IMR-90 (cell line): ENCODE measurements around the gene DUSP11. TPM values are rescaled to one million over a fixed set of nuclear protein-coding genes. Genes with fewer than 3 reads are reported as not detected.

Source experiments
- ATAC-seq: fragments of 200-7000 bp; cut with Tn5 transposase; 2 replicates; pipeline ENCODE4 v1.9.1; 2020; ENCODE audit warnings: low read depth, mild to moderate bottlenecking, moderate library complexity
- BruUV-seq: library from RNA; stranded (reverse); fragments of 400-500 nt; replicated peaks from 2 replicates; lab custom pipeline; 2021; lab: Mats Ljungman, UMichigan
- CTCF ChIA-PET: fragments of 300-600 bp; formaldehyde crosslinking; extraction: SDS; loops from one replicate; lab custom pipeline; 2021; ENCODE audit warnings: antibody characterized with exemption; lab: Yijun Ruan, JAX
- POLR2A ChIA-PET: fragments of 300-600 bp; sonication (Branson Sonifier 250); formaldehyde crosslinking; loops from one replicate; lab custom pipeline; 2022; ENCODE audit warnings: antibody characterized with exemption; ENCODE audit not compliant: unreplicated experiment; lab: Charles Lee
- DNase-seq: peaks from one replicate; pipeline ENCODE4 v3.0.0; 2013
- H2AFZ ChIP-seq: replicated peaks from 2 replicates; pipeline ENCODE3; 2013; ENCODE audit warnings: low read length, mild to moderate bottlenecking; ENCODE audit not compliant: poor library complexity
- H2AK5ac ChIP-seq: 2 replicates; pipeline ENCODE4 v1.6.1; 2013; ENCODE audit warnings: low read depth, low read length, inconsistent platforms
- H2AK9ac ChIP-seq: replicated peaks from 2 replicates; pipeline ENCODE3; 2013; ENCODE audit warnings: mild to moderate bottlenecking, low read depth, low read length, moderate library complexity; ENCODE audit not compliant: poor library complexity
- H2BK120ac ChIP-seq: 2 replicates; pipeline ENCODE4 v1.6.1; 2013; ENCODE audit warnings: low read depth, low read length, inconsistent platforms
- H2BK15ac ChIP-seq: 3 replicates; pipeline ENCODE4 v1.6.1; 2013; ENCODE audit warnings: low read depth, low read length, inconsistent platforms
- H2BK20ac ChIP-seq: 2 replicates; pipeline ENCODE4 v1.6.1; 2013; ENCODE audit warnings: low read depth, mild to moderate bottlenecking, inconsistent platforms, low read length, moderate library complexity
- H2BK5ac ChIP-seq: 2 replicates; pipeline ENCODE4 v1.6.1; 2013; ENCODE audit warnings: mild to moderate bottlenecking, low read depth, low read length, inconsistent platforms; ENCODE audit not compliant: poor library complexity, severe bottlenecking
- H3K14ac ChIP-seq: replicated peaks from 2 replicates; pipeline ENCODE4 v1.6.1; 2013; ENCODE audit warnings: low read depth, low read length, inconsistent platforms
- H3K18ac ChIP-seq: 2 replicates; pipeline ENCODE4 v1.6.1; 2013; ENCODE audit warnings: low read depth, low read length, control low read depth
- H3K23ac ChIP-seq: 2 replicates; pipeline ENCODE4 v1.6.1; 2013; ENCODE audit warnings: low read depth, low read length, inconsistent platforms
- H3K27ac ChIP-seq: 2 replicates; pipeline ENCODE4 v1.5.1; 2013; ENCODE audit warnings: mild to moderate bottlenecking, control low read depth, low read length; ENCODE audit not compliant: insufficient read depth
- H3K27me3 ChIP-seq: 2 replicates; pipeline ENCODE4 v1.6.1; 2013; ENCODE audit warnings: low read length; ENCODE audit not compliant: control insufficient read depth, insufficient read depth
- H3K36me3 ChIP-seq: 2 replicates; pipeline ENCODE4 v1.6.1; 2013; ENCODE audit warnings: low read length, mixed read lengths; ENCODE audit not compliant: control insufficient read depth, insufficient read depth
- H3K4ac ChIP-seq: 2 replicates; pipeline ENCODE4 v1.6.1; 2013; ENCODE audit warnings: low read depth, low read length, inconsistent platforms
- H3K4me1 ChIP-seq: 2 replicates; pipeline ENCODE4 v1.6.1; 2013; ENCODE audit warnings: low read length, mixed read lengths; ENCODE audit not compliant: control insufficient read depth, insufficient read depth
- H3K4me2 ChIP-seq: 2 replicates; pipeline ENCODE4 v1.6.1; 2013; ENCODE audit warnings: low read depth, mild to moderate bottlenecking, control low read depth, low read length, moderate library complexity
- H3K4me3 ChIP-seq: 2 replicates; pipeline ENCODE4 v1.5.1; 2013; ENCODE audit warnings: low read depth, mild to moderate bottlenecking, control low read depth, low read length, moderate library complexity; ENCODE audit not compliant: insufficient read depth
- H3K56ac ChIP-seq: 2 replicates; pipeline ENCODE4 v1.6.1; 2013; ENCODE audit warnings: low read length, inconsistent platforms; ENCODE audit not compliant: insufficient read depth; ENCODE audit errors: extremely low read depth
- H3K79me1 ChIP-seq, 2 experiments: 2 replicates each; pipeline ENCODE4 v1.6.1; 2013; ENCODE audit warnings: low read length in 2 of 2, inconsistent platforms in 1 of 2, low read depth in 1 of 2
- H3K9ac ChIP-seq: 2 replicates; pipeline ENCODE4 v1.6.1; 2013; ENCODE audit warnings: low read depth, low read length, control low read depth
- H3K9me1 ChIP-seq: 2 replicates; pipeline ENCODE4 v1.6.1; 2013; ENCODE audit warnings: low read length, inconsistent platforms; ENCODE audit not compliant: insufficient read depth
- H3K9me3 ChIP-seq: 2 replicates; pipeline ENCODE4 v1.6.1; 2013; ENCODE audit warnings: low read length; ENCODE audit not compliant: control insufficient read depth, insufficient read depth
- H4K20me1 ChIP-seq: 2 replicates; pipeline ENCODE4 v1.6.1; 2013; ENCODE audit warnings: low read length, inconsistent platforms; ENCODE audit not compliant: insufficient read depth
- H4K5ac ChIP-seq: 2 replicates; pipeline ENCODE4 v1.6.1; 2013; ENCODE audit warnings: mild to moderate bottlenecking, low read depth, low read length, control low read depth
- H4K8ac ChIP-seq, 2 experiments: 2 replicates each; pipeline ENCODE4 v1.6.1; 2013; ENCODE audit warnings: low read depth in 2 of 2, low read length in 2 of 2, control low read depth in 1 of 2, inconsistent platforms in 1 of 2
- H4K91ac ChIP-seq: 2 replicates; pipeline ENCODE4 v1.6.1; 2013; ENCODE audit warnings: low read depth, low read length, inconsistent platforms; ENCODE audit not compliant: insufficient read depth
- BHLHE40 ChIP-seq: fragments of 150-350 bp; IDR thresholded peaks from 2 replicates; pipeline ENCODE4 v1.6.1; 2016; ENCODE audit warnings: mild to moderate bottlenecking, low read depth, low read length
- CEBPB ChIP-seq: IDR thresholded peaks from 2 replicates; pipeline ENCODE4 v1.6.1; 2012; ENCODE audit warnings: low read depth, low read length, improper control_type of control experiment
- CHD1 ChIP-seq: IDR thresholded peaks from 2 replicates; pipeline ENCODE4 v1.6.1; 2012; ENCODE audit warnings: low read depth, low read length, improper control_type of control experiment
- CTCF ChIP-seq: conservative IDR thresholded peaks from 2 replicates; pipeline ENCODE4 v1.5.1; 2012; ENCODE audit warnings: mild to moderate bottlenecking, low read depth, low read length, improper control_type of control experiment
- ELK1 ChIP-seq: fragments of 150-350 bp; IDR thresholded peaks from 2 replicates; pipeline ENCODE4 v1.6.1; 2016; ENCODE audit warnings: low read depth, mild to moderate bottlenecking, low read length, moderate library complexity, borderline replicate concordance
- FOS ChIP-seq: fragments of 150-350 bp; IDR thresholded peaks from 2 replicates; pipeline ENCODE4 v1.6.1; 2016; ENCODE audit warnings: low read depth, low read length
- MAFK ChIP-seq: IDR thresholded peaks from 2 replicates; pipeline ENCODE4 v1.6.1; 2012; ENCODE audit warnings: low read depth, low read length, improper control_type of control experiment
- MAZ ChIP-seq: IDR thresholded peaks from 2 replicates; pipeline ENCODE4 v1.6.1; 2012; ENCODE audit warnings: low read depth, mild to moderate bottlenecking, low read length, improper control_type of control experiment, moderate library complexity, borderline replicate concordance
- MXI1 ChIP-seq: IDR thresholded peaks from 2 replicates; pipeline ENCODE4 v1.6.1; 2012; ENCODE audit warnings: low read depth, mild to moderate bottlenecking, low read length, moderate library complexity, borderline replicate concordance
- NFE2L2 ChIP-seq: fragments of 150-350 bp; IDR thresholded peaks from 2 replicates; pipeline ENCODE4 v1.6.1; 2016; ENCODE audit warnings: low read depth, mild to moderate bottlenecking, low read length
- POLR2A ChIP-seq: IDR thresholded peaks from 2 replicates; pipeline ENCODE4 v1.6.1; 2012; ENCODE audit warnings: mild to moderate bottlenecking, low read depth, low read length
- RAD21 ChIP-seq: IDR thresholded peaks from 2 replicates; pipeline ENCODE4 v1.6.1; 2012; ENCODE audit warnings: low read length, improper control_type of control experiment
- RCOR1 ChIP-seq: IDR thresholded peaks from 2 replicates; pipeline ENCODE4 v1.6.1; 2012; ENCODE audit warnings: mild to moderate bottlenecking, low read length, improper control_type of control experiment; ENCODE audit not compliant: insufficient replicate concordance
- RFX5 ChIP-seq: IDR thresholded peaks from 2 replicates; pipeline ENCODE4 v1.8.0; 2012; ENCODE audit warnings: low read depth, mild to moderate bottlenecking, low read length, moderate library complexity
- SMC3 ChIP-seq: fragments of 150-350 bp; IDR thresholded peaks from 2 replicates; pipeline ENCODE4 v1.6.1; 2016; ENCODE audit warnings: low read depth, mild to moderate bottlenecking, antibody characterized with exemption, low read length, moderate library complexity
- USF2 ChIP-seq: fragments of 150-350 bp; IDR thresholded peaks from 2 replicates; pipeline ENCODE4 v1.6.1; 2017; ENCODE audit warnings: mild to moderate bottlenecking, antibody characterized with exemption, low read length, low read depth
- WGBS, 2 experiments: methylation state at CpG; one replicate each; pipeline versions ENCODE4 v1.1.5 to v1.1.7; 2013; ENCODE audit warnings: missing lambda C conversion rate in 2 of 2; ENCODE audit not compliant: insufficient read length in 1 of 2; ENCODE audit errors: extremely low coverage in 2 of 2; 5-methylcytosine and 5-hydroxymethylcytosine counted together
- dilution Hi-C: fragments of 300-500 bp; cut with HindIII; formaldehyde crosslinking; loops from one replicate; pipeline ENCODE4 v1.14.3; 2018; ENCODE audit warnings: low sequenced_read_pairs; ENCODE audit not compliant: unreplicated experiment
- in situ Hi-C: fragments of 300-500 bp; cut with MboI; formaldehyde crosslinking; loops from 3 replicates; pipeline ENCODE4 v1.14.3; 2019; ENCODE audit warnings: low sequenced_read_pairs, inconsistent platforms, mixed read lengths
- intact Hi-C: fragments of 100-400 bp; cut with micrococcal nuclease; formaldehyde crosslinking; loops from 2 replicates; pipeline ENCODE4 v1.10.0; 2022
- polyA plus RNA-seq, 3 experiments: library from polyadenylated mRNA; depleted of rRNA; stranded (reverse); fragments of >200 nt; gene quantifications; 2 replicates each; pipeline ENCODE4 v1.2.3, GENCODE V29; 2012; ENCODE audit warnings: low replicate concordance in 1 of 3
- total RNA-seq: library from RNA; depleted of rRNA; stranded (reverse); fragments of >200 nt; gene quantifications from 2 replicates; pipeline ENCODE4 v1.2.3, GENCODE V29; 2012

The DUSP11 gene
- total and polyA plus RNA-seq, 2 of the 4 experiments (the other 2 are of a cell fraction), result 22.4 to 25.6 TPM

GRCh38 chr2:73736378-73736777, 43.5 kb downstream of the DUSP11 start:
- in situ Hi-C loops (no loop called here), dilution Hi-C loops (no loop called here), intact Hi-C loops (loop anchor here (2.0 to 5.0 kb wide), 2 partner anchors 56 to 504 kb away; partner anchors contain the start of genes CCT7 and PRADC1)
- ChIA-PET CTCF (no interaction called here), POLR2A (interaction anchor here (1.3 kb wide), 1 partner anchor 24 kb away, joined by 3 read pairs; no protein-coding TSS in a partner anchor)
- Histone ChIP-seq H3K9me3 (no peaks in the 10 kb centered on the region), H3K23ac (peak overlapping the region; percentile 2; the same call in 1 of the 2 replicates), H3K27me3 (no peaks in the 10 kb centered on the region), H3K4me3 (peak overlapping the region; percentile 74), H3K56ac (no peak overlapping the region; the same call in 1 of the 2 replicates), H2BK120ac (no peak overlapping the region), H4K5ac (peak overlapping the region; percentile 30; the same call in 1 of the 2 replicates), H2BK15ac (no peak overlapping the region), H3K18ac (no peak overlapping the region), H4K8ac (peak overlapping the region; percentile 74 to 85), H3K9ac (peak overlapping the region; percentile 69), H3K4ac (no peak overlapping the region), H3K27ac (peak overlapping the region; percentile 26; the same call in 1 of the 2 replicates), H3K14ac (no peak overlapping the region), H4K91ac (no peak overlapping the region), H2AK5ac (no peak overlapping the region), H3K9me1 (peaks cover 2% of the 10 kb centered on the region; the same call in 1 of the 2 replicates), H3K4me2 (peak overlapping the region; percentile 98), H3K36me3 (peaks cover 3% of the 10 kb centered on the region), H2AFZ (peak overlapping the region; percentile 88), H2BK20ac (no peak overlapping the region), H2AK9ac (no peak overlapping the region), H3K4me1 (no peaks in the 10 kb centered on the region), H2BK5ac (no peak overlapping the region), H3K79me1 (peaks cover 6% of the 10 kb centered on the region in 2 experiments), H4K20me1 (no peaks in the 10 kb centered on the region)
- 22% methylated on average over 6 of the region's 8 CpGs; no CpG with 5 or more reads in 1 of the 2 experiments for WGBS, 2 experiments
- TSS peak; percentile 46 for BruUV-seq
- DNase-seq (no peak), ATAC-seq (no peak)
- no peak for TF ChIP-seq MAFK
- TF ChIP-seq CEBPB, result no peak
- TF ChIP-seq NFE2L2, result no peak
- no peak for TF ChIP-seq RAD21
- TF ChIP-seq SMC3, result no peak
- no peak for TF ChIP-seq USF2
- TF ChIP-seq POLR2A, result no peak
- TF ChIP-seq ELK1, result no peak
- TF ChIP-seq RFX5, result no peak
- TF ChIP-seq FOS, result no peak
- no peak for TF ChIP-seq MXI1
- TF ChIP-seq MAZ, result no peak
- no peak for TF ChIP-seq CHD1
- TF ChIP-seq BHLHE40, result no peak
- TF ChIP-seq RCOR1, result no peak
- TF ChIP-seq CTCF, result no peak
